Measurements from ENCODE around the gene SLC6A12. TPM values are rescaled to one million over a fixed set of nuclear protein-coding genes. Genes with fewer than 3 reads are reported as not detected.

SLC6A12 gene
- total RNA-seq, 6 experiments from 2014 or later = not detected

- H3K27me3 Mint-ChIP-seq (ENCODE audit: insufficient read depth) = peaks cover 60% of the 10 kb centered on the region
- 0 out of 2 replicates have a peak, but pooled peaks cover 5% of the 10 kb centered on the region for H3K36me3 Mint-ChIP-seq (ENCODE audit: low read depth)
- no peak overlapping the region for H3K4me3 Mint-ChIP-seq
- no peak for DNase-seq
- TF ChIP-seq, protein P1, sequence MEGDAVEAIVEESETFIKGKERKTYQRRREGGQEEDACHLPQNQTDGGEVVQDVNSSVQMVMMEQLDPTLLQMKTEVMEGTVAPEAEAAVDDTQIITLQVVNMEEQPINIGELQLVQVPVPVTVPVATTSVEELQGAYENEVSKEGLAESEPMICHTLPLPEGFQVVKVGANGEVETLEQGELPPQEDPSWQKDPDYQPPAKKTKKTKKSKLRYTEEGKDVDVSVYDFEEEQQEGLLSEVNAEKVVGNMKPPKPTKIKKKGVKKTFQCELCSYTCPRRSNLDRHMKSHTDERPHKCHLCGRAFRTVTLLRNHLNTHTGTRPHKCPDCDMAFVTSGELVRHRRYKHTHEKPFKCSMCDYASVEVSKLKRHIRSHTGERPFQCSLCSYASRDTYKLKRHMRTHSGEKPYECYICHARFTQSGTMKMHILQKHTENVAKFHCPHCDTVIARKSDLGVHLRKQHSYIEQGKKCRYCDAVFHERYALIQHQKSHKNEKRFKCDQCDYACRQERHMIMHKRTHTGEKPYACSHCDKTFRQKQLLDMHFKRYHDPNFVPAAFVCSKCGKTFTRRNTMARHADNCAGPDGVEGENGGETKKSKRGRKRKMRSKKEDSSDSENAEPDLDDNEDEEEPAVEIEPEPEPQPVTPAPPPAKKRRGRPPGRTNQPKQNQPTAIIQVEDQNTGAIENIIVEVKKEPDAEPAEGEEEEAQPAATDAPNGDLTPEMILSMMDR (IDR thresholded peaks at IDR 0.05) = no peak
- no peaks in the 10 kb centered on the region for H3K4me1 Mint-ChIP-seq (ENCODE audit: low read depth)
- no peak overlapping the region for H3K27ac Mint-ChIP-seq
- H3K9me3 Mint-ChIP-seq = no peaks in the 10 kb centered on the region
Measured at GRCh38 chr12:229441-230191, 15.7 kb upstream of the SLC6A12 start.

DNA sequence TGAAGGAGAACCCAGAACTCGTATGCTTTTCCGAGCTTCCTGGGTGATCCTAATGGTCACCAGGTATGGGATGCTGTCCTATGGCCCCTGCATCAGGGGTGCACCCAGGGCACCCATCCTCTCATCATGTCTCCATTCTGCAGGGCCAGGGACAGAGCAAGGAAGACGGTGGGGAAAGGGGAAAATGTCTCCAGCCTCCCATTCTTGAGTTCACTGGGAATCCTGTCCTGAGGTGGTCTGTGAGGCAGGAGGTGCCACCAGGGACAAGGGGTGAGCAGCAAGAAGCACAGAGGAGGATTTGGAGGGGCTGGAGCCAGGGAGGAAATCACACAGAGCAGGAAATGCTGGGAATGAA is 14.9 kb upstream of the SLC6A12 start:
- Mint-ChIP-seq H3K36me3 (ENCODE audit: low read depth) (0 out of 2 replicates have a peak, but pooled peaks cover 3% of the 10 kb centered on the region), H3K4me1 (ENCODE audit: low read depth) (no peaks in the 10 kb centered on the region), H3K27ac (no peak overlapping the region), H3K27me3 (ENCODE audit: insufficient read depth) (peaks cover 63% of the 10 kb centered on the region), H3K4me3 (no peak overlapping the region), H3K9me3 (no peaks in the 10 kb centered on the region)
- DNase-seq = no peak
- TF ChIP-seq, protein P1 (IDR thresholded peaks at IDR 0.05) = no peak

- Mint-ChIP-seq H3K9me3 (no peaks in the 10 kb centered on the region), H3K4me1 (ENCODE audit: low read depth) (no peaks in the 10 kb centered on the region), H3K27me3 (ENCODE audit: insufficient read depth) (peaks cover 66% of the 10 kb centered on the region), H3K36me3 (ENCODE audit: low read depth) (no peaks in the 10 kb centered on the region), H3K27ac (no peak overlapping the region), H3K4me3 (no peak overlapping the region)
- DNase-seq = no peak
- TF ChIP-seq, protein P1 (IDR thresholded peaks at IDR 0.05) = no peak
Measured at GRCh38 chr12:227923-228845, 14.2 kb upstream of the SLC6A12 start.

GRCh38 chr12:227286-227915 is 13.4 kb upstream of the SLC6A12 start:
- Mint-ChIP-seq H3K4me3 (no peak overlapping the region), H3K4me1 (ENCODE audit: low read depth) (no peaks in the 10 kb centered on the region), H3K27me3 (ENCODE audit: insufficient read depth) (peaks cover 74% of the 10 kb centered on the region), H3K36me3 (ENCODE audit: low read depth) (no peaks in the 10 kb centered on the region), H3K9me3 (no peaks in the 10 kb centered on the region), H3K27ac (no peak overlapping the region)
- TF ChIP-seq, protein P1 (IDR thresholded peaks at IDR 0.05) = no peak
- DNase-seq = no peak

- Mint-ChIP-seq H3K4me3 (no peak overlapping the region), H3K36me3 (ENCODE audit: low read depth) (no peaks in the 10 kb centered on the region), H3K27ac (no peak overlapping the region), H3K4me1 (ENCODE audit: low read depth) (no peaks in the 10 kb centered on the region), H3K9me3 (no peaks in the 10 kb centered on the region), H3K27me3 (ENCODE audit: insufficient read depth) (peaks cover 81% of the 10 kb centered on the region)
- TF ChIP-seq, protein P1 (IDR thresholded peaks at IDR 0.05) = no peak
- no peak for DNase-seq
Measured at GRCh38 chr12:226401-226800, 12.4 kb upstream of the SLC6A12 start.

Measured in HFFc6 (cell line).